ENCODE measurements around the gene RAB11FIP5.

RAB11FIP5 gene

GRCh38 chr2:73077424-73077795 is 35.3 kb downstream of the RAB11FIP5 start:
- ChIA-PET POLR2A (no interaction called here), CTCF (interaction anchor here (3.0 to 16.7 kb wide), 5 partner anchors 9 to 184 kb away, joined by 12 to 502 read pairs (median 13); no protein-coding TSS in a partner anchor)
- H3K4me3 ChIP-seq (ENCODE audit: low read depth, low read length): no peak overlapping the region
- TF ChIP-seq CTCF (IDR thresholded peaks at IDR 0.05; ENCODE audit: insufficient read depth, low read length, missing control alignments): no peak
- DNase-seq (ENCODE audit: low read depth, low spot score): no peak

- ChIA-PET POLR2A (no interaction called here), CTCF (interaction anchor here (1.2 to 16.7 kb wide), 6 partner anchors 9 to 183 kb away, joined by 6 to 502 read pairs (median 13); no protein-coding TSS in a partner anchor)
- no peak for TF ChIP-seq CTCF (IDR thresholded peaks at IDR 0.05; ENCODE audit: insufficient read depth, low read length, missing control alignments)
- no peak for DNase-seq (ENCODE audit: low read depth, low spot score)
- H3K4me3 ChIP-seq (ENCODE audit: low read depth, low read length): no peak overlapping the region
These were observed 35.9 kb downstream of the RAB11FIP5 start for GRCh38 chr2:73076701-73077423.

- ChIA-PET CTCF (interaction anchor here (1.2 to 16.7 kb wide), 3 partner anchors 10 to 88 kb away, joined by 6 to 502 read pairs (median 98); no protein-coding TSS in a partner anchor), POLR2A (no interaction called here)
- DNase-seq (ENCODE audit: low read depth, low spot score): no peak
These were observed 37.0 kb downstream of the RAB11FIP5 start for GRCh38 chr2:73075477-73076373.

GRCh38 chr2:73074110-73075069 is 38.4 kb downstream of the RAB11FIP5 start:
- DNase-seq (ENCODE audit: low read depth, low spot score): no peak
- POLR2A ChIA-PET: no interaction called here
- no peak for TF ChIP-seq CTCF (IDR thresholded peaks at IDR 0.05; ENCODE audit: insufficient read depth, low read length, missing control alignments)
- no peak overlapping the region for H3K4me3 ChIP-seq (ENCODE audit: low read depth, low read length)
- CTCF ChIA-PET: interaction anchor here (1.1 to 16.7 kb wide), 4 partner anchors 12 to 187 kb away, joined by 3 to 502 read pairs (median 50); partner anchors contain the start of gene SPR

More at GRCh38 chr2:73075477-73076373, 37.0 kb downstream of the RAB11FIP5 start:
- no peak overlapping the region for H3K4me3 ChIP-seq (ENCODE audit: low read depth, low read length)
- no peak for TF ChIP-seq CTCF (IDR thresholded peaks at IDR 0.05; ENCODE audit: insufficient read depth, low read length, missing control alignments)

GRCh38 chr2:73072416-73072815 is 40.3 kb downstream of the RAB11FIP5 start:
- CTCF ChIA-PET: interaction anchor here (1.0 to 9.2 kb wide), 6 partner anchors 9 to 179 kb away, joined by 3 to 98 read pairs (median 4); no protein-coding TSS in a partner anchor
- H3K4me3 ChIP-seq (ENCODE audit: low read depth, low read length): no peak overlapping the region
- DNase-seq (ENCODE audit: low read depth, low spot score): no peak
- POLR2A ChIA-PET: no interaction called here
- TF ChIP-seq CTCF (IDR thresholded peaks at IDR 0.05; ENCODE audit: insufficient read depth, low read length, missing control alignments): no peak

All from AG04449 (cell line).